HT-29 (cell line): ENCODE results near the gene MSH3. TPM values are rescaled to one million over a fixed set of nuclear protein-coding genes. Genes with fewer than 3 reads are reported as not detected.
"Not testable (repeated sequence)": the region's sequence is repeated elsewhere in the genome, so short reads cannot be mapped to it uniquely, and the experiment has no call there.

Experiments
- DNase-seq: peaks from one replicate; pipeline ENCODE4 v3.0.0-alpha.2; 2015; ENCODE audit warnings: low spot score
- small RNA-seq: library from RNA; depleted of rRNA; stranded (forward); fragments of <200 nt; gene quantifications from one replicate; pipeline ENCODE3, GENCODE V24; 2014
- total RNA-seq: library from RNA; depleted of rRNA; stranded (reverse); fragments of >200 nt; shearing (Covaris generic); gene quantifications from 2 replicates; pipeline ENCODE4 v1.2.3, GENCODE V29; 2014; rRNA removed

Gene MSH3
- total RNA-seq, 1 experiment from 2014 or later, result 7.4 TPM

DNA sequence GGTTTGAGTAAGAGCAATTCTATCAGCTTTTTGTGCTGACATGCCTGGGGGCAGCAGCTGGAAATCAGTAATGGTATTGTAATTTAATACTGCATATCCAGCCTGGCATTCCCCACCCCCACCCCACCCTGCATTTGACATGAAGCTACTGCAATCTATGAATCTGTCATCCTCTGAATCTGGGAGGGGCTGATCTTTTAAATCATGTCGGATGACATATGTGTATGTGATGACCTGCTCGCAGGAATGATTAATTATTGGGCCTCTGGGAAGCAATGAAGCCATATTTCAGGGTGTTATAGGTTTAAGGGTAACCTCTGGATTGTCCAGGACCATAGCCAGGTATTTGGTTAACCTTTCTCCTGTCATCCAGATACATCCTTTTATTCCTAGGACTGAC, 241.1 kb downstream of the MSH3 start:
- DNase-seq, result no peak

DNA sequence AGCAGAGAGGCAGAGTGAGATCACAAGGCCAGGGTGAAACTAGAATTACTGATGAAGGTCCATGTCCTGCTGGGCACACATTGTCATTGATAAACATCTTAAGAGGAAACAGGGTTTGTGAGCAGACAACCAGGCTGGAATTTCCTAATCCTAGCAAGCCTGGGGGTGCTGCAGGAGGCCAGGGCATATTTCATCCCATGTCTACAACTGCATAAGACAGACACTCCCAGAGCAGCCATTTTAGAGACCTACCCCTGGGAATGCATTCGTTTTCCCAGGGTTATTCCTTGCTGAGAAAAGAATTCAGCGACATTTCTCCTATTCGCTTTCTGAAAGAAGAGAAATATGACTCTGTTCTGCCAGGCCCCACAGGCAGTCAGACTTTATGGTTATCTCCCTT, 248.2 kb downstream of the MSH3 start:
- DNase-seq, result not testable (repeated sequence)

GRCh38 chr5:80904533-80905187, 250.2 kb downstream of the MSH3 start:
- DNase-seq, result no peak

- DNase-seq, result no peak
Observed at GRCh38 chr5:80905405-80905804, 251.0 kb downstream of the MSH3 start.

GRCh38 chr5:80912479-80912878, 258.0 kb downstream of the MSH3 start:
- no peak for DNase-seq

GRCh38 chr5:80915716-80916115, 261.3 kb downstream of the MSH3 start:
- DNase-seq, result no peak

- DNase-seq, result no peak
Observed at GRCh38 chr5:80916676-80917075, 262.2 kb downstream of the MSH3 start.

DNA sequence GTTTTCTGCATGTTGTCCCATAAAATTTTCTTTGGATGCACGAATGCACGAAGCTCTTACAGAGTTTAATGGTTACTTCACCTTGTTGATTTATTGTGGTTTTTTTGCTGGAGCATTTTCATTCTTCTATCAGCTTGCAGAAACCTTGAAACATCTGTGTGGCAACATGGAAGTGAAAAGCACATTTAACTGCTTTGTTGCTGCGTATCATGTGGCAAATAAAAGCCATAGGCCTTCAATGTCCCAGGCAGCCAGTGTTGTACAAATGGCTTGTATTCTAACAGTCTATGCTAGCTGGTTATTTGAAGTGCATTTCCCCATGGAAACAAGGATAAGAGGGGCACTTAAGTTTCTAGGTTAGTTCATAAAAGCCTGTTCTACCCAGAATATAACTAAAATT, 263.2 kb downstream of the MSH3 start:
- DNase-seq, result no peak

- DNase-seq, result no peak
Observed at GRCh38 chr5:80919678-80920196, 265.3 kb downstream of the MSH3 start.

GRCh38 chr5:80920333-80920732, 265.9 kb downstream of the MSH3 start:
- no peak for DNase-seq

GRCh38 chr5:80921026-80921425, 266.6 kb downstream of the MSH3 start:
- DNase-seq, result peak; percentile 40

DNA sequence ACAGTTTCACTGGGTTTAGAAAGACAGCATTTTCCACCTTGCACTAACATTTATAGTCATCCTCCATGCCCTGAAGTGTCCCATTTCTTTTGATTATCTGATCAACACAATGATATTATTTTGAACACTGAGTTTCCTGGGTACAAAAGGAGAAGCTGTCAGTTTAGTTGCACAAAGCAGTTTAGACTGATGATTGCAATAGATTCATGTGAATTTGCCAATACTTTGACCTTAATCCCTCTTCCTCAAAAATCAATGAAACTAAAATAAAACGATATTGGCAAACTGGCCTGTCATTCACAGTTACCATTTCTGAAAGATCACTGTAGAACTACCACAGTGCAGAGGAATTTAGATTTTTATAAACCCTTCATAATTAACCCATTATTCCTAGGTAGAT, 271.5 kb downstream of the MSH3 start:
- no peak for DNase-seq

Small RNAs within 50 kb of the gene (small RNA-seq; reads per million reads assigned to genes)
- gene MTRNR2L2, result not detected

Other genes starting within 250 kb of the MSH3 start
- gene ZFYVE16, start 246.6 kb upstream of the MSH3 start, total RNA-seq, result 4.5 and 4.9 TPM in 2 replicates
- 1.5 and 1.6 TPM in 2 replicates for gene FAM151B, start 166.6 kb upstream of the MSH3 start, total RNA-seq
- gene ANKRD34B, start 84.4 kb upstream of the MSH3 start, total RNA-seq, result not detected in 2 replicates
- 34.1 and 34.5 TPM in 2 replicates for gene DHFR, start 331 bp downstream of the MSH3 start, total RNA-seq